Endothelial cell of umbilical vein (primary cell): ENCODE results near the gene CCDC9B. TPM values are rescaled to one million over a fixed set of nuclear protein-coding genes. Genes with fewer than 3 reads are reported as not detected.

Experiments used
- BruUV-seq: library from RNA; stranded (reverse); fragments of 400-500 nt; replicated peaks from 2 replicates; lab custom pipeline; 2021; lab: Mats Ljungman, UMichigan
- CTCF ChIA-PET: fragments of 300-600, 350-600 bp; sonication (Branson Sonifier 250); formaldehyde crosslinking; loops from one replicate; lab custom pipeline; 2021; ENCODE audit warnings: antibody characterized with exemption, inconsistent platforms; lab: Charles Lee
- POLR2A ChIA-PET: fragments of 300-600, 350-600 bp; sonication (Branson Sonifier 250); formaldehyde crosslinking; loops from one replicate; lab custom pipeline; 2021; ENCODE audit warnings: antibody characterized with exemption, inconsistent platforms; lab: Charles Lee
- DNase-seq: peaks from one replicate; pipeline ENCODE4 v3.0.0-alpha.2; 2011; ENCODE audit warnings: low read depth, low spot score
- FAIRE-seq: peaks from 2 replicates; lab custom pipeline; 2011; peaks lifted over from hg19 to GRCh38; lab: Jason Lieb, UNC
- H2AFZ ChIP-seq: 2 replicates; pipeline ENCODE4 v1.6.0; 2012; ENCODE audit warnings: low read depth, low read length, control low read depth, inconsistent platforms
- H3K27ac ChIP-seq: 2 replicates; pipeline ENCODE4 v1.5.1; 2011; ENCODE audit warnings: low read depth, mild to moderate bottlenecking, control low read depth, low read length, moderate library complexity; ENCODE audit not compliant: insufficient read depth
- H3K27me3 ChIP-seq, 2 experiments: 2 replicates each; pipeline versions ENCODE4 v1.6.0 to v1.6.1; 2011; ENCODE audit warnings: low read length in 2 of 2, mixed read lengths in 1 of 2; ENCODE audit not compliant: control insufficient read depth in 2 of 2, insufficient read depth in 2 of 2
- H3K36me3 ChIP-seq, 2 experiments: 2 replicates in 1 of 2; 3 replicates in 1 of 2; pipeline ENCODE4 v1.5.1; 2011; ENCODE audit warnings: low read length in 2 of 2, mild to moderate bottlenecking in 1 of 2, moderate library complexity in 1 of 2; ENCODE audit not compliant: control insufficient read depth in 2 of 2, insufficient read depth in 2 of 2; ENCODE audit errors: extremely low read depth in 1 of 2
- H3K4me1 ChIP-seq: 3 replicates; pipeline ENCODE4 v1.5.1; 2011; ENCODE audit warnings: mild to moderate bottlenecking, low read length; ENCODE audit not compliant: control insufficient read depth, insufficient read depth; ENCODE audit errors: extremely low read depth
- H3K4me2 ChIP-seq: 2 replicates; pipeline ENCODE4 v1.6.1; 2011; ENCODE audit warnings: low read length, control low read depth, mixed read lengths; ENCODE audit not compliant: insufficient read depth
- H3K4me3 ChIP-seq, 3 experiments: fragments of 200-600 bp in 1 of 3; sonication (generic), shearing (Covaris generic) in 1 of 3; replicated peaks in 1 of 3; 2 replicates each; pipeline ENCODE4 v1.5.1; 2011 to 2016; ENCODE audit warnings: control low read depth in 3 of 3, low read length in 3 of 3, mild to moderate bottlenecking in 2 of 3, inconsistent platforms in 1 of 3, low read depth in 1 of 3, moderate library complexity in 1 of 3; ENCODE audit not compliant: insufficient read depth in 1 of 3
- H3K79me2 ChIP-seq: 2 replicates; pipeline ENCODE4 v1.6.0; 2012; ENCODE audit warnings: low read length, inconsistent platforms; ENCODE audit not compliant: control insufficient read depth, insufficient read depth
- H3K9ac ChIP-seq: replicated peaks from 2 replicates; pipeline ENCODE3; 2011; ENCODE audit warnings: low read length, control low read depth; ENCODE audit not compliant: insufficient read depth; ENCODE audit errors: extremely low read depth
- H3K9me1 ChIP-seq: replicated peaks from 3 replicates; pipeline ENCODE4 v1.6.0; 2011; ENCODE audit warnings: mild to moderate bottlenecking, low read length; ENCODE audit not compliant: control insufficient read depth, insufficient read depth; ENCODE audit errors: extremely low read depth
- H3K9me3 ChIP-seq: replicated peaks from 2 replicates; pipeline ENCODE4 v1.5.1; 2012; ENCODE audit warnings: low read length, inconsistent platforms; ENCODE audit not compliant: control insufficient read depth, insufficient read depth
- H4K20me1 ChIP-seq: replicated peaks from 2 replicates; pipeline ENCODE3; 2011; ENCODE audit warnings: mild to moderate bottlenecking, low read length; ENCODE audit not compliant: control insufficient read depth, insufficient read depth; ENCODE audit errors: extremely low read depth
- CTCF ChIP-seq, 2 donors: IDR thresholded peaks; 1 replicate in 1 of 2; 2 replicates in 1 of 2; pipeline ENCODE4 v1.5.1; 2011; ENCODE audit warnings: low read length in 2 of 2, mild to moderate bottlenecking in 2 of 2, moderate library complexity in 2 of 2, control low read depth in 1 of 2, inconsistent platforms in 1 of 2, low read depth in 1 of 2; ENCODE audit not compliant: insufficient read depth in 1 of 2; ENCODE audit errors: extremely low read depth in 1 of 2
- EZH2 ChIP-seq: IDR thresholded peaks from 2 replicates; pipeline ENCODE4 v1.6.1; 2012; ENCODE audit warnings: borderline replicate concordance, low read depth, mild to moderate bottlenecking, moderate library complexity, low read length, inconsistent platforms; ENCODE audit not compliant: severe bottlenecking
- FOS ChIP-seq: IDR thresholded peaks from 2 replicates; pipeline ENCODE4 v1.6.1; 2011; ENCODE audit warnings: mild to moderate bottlenecking, low read length, moderate library complexity, borderline replicate concordance; ENCODE audit not compliant: insufficient read depth
- GATA2 ChIP-seq: IDR thresholded peaks from 2 replicates; pipeline ENCODE4 v1.7.0; 2011; ENCODE audit warnings: low read depth, mild to moderate bottlenecking, moderate library complexity, mixed read lengths, low read length; ENCODE audit not compliant: insufficient read length, insufficient read depth
- JUN ChIP-seq: IDR thresholded peaks from 2 replicates; pipeline ENCODE4 v1.6.1; 2011; ENCODE audit warnings: borderline replicate concordance, low read depth; ENCODE audit not compliant: insufficient read length, insufficient read depth
- MAX ChIP-seq: IDR thresholded peaks from 2 replicates; pipeline ENCODE4 v1.6.1; 2011; ENCODE audit not compliant: insufficient read depth, insufficient read length
- MYC ChIP-seq: IDR thresholded peaks from one replicate; pipeline ENCODE4 v1.6.1; 2011; ENCODE audit warnings: mild to moderate bottlenecking, low read depth, low read length
- POLR2A ChIP-seq: IDR thresholded peaks from 2 replicates; pipeline ENCODE4 v1.6.1; 2012; ENCODE audit warnings: low read depth, mild to moderate bottlenecking, control low read depth, low read length
- POLR2AphosphoS5 ChIP-seq: IDR thresholded peaks from 2 replicates; pipeline ENCODE4 v1.6.1; 2012; ENCODE audit warnings: low read depth, mild to moderate bottlenecking, control low read depth, low read length, moderate library complexity; ENCODE audit not compliant: insufficient read depth
- dilution Hi-C: fragments of 300-500 bp; cut with MboI; formaldehyde crosslinking; loops from one replicate; pipeline ENCODE4 v1.15.0; 2019; ENCODE audit warnings: low sequenced_read_pairs; ENCODE audit not compliant: extremely low pct_ligation_motif_present
- intact Hi-C: fragments of 100-400 bp; cut with micrococcal nuclease; formaldehyde crosslinking; loops from one replicate; pipeline ENCODE4 v1.10.0; 2022
- polyA plus RNA-seq, 4 experiments: library from polyadenylated mRNA; depleted of rRNA in 3 of 4; stranded (reverse) in 3 of 4; unstranded in 1 of 4; fragments of >200 nt; gene quantifications; 2 replicates each; pipeline versions ENCODE4 v1.2.1 to v1.2.3, GENCODE V29; 2011 to 2012; ENCODE audit warnings: missing spikeins in 1 of 4
- total RNA-seq: library from RNA; stranded (reverse); gene quantifications from 2 replicates; pipeline ENCODE4 v1.2.3, GENCODE V29; 2021

Gene CCDC9B
- total and polyA plus RNA-seq, 2 donors (not counting 3 experiments of a cell fraction or from before 2014, with no cell fraction given): 7.6 to 46.0 TPM

- no peaks in the 10 kb centered on the region for H4K20me1 ChIP-seq
- dilution Hi-C loops (no loop called here), intact Hi-C loops (no loop called here)
- CTCF ChIA-PET: interaction anchor here (0.7 to 9.4 kb wide), 2 partner anchors 20 to 62 kb away, joined by 4 to 60 read pairs; no protein-coding TSS in a partner anchor
- no TSS peak for BruUV-seq
- no peak overlapping the region for H2AFZ ChIP-seq
- H3K27ac ChIP-seq: no peak overlapping the region
- H3K79me2 ChIP-seq: no peaks in the 10 kb centered on the region
- no peaks in the 10 kb centered on the region for H3K9me1 ChIP-seq
- no peak for FAIRE-seq
- peaks cover 6 to 9% of the 10 kb centered on the region in 2 experiments for H3K27me3 ChIP-seq
- no peak overlapping the region for H3K4me3 ChIP-seq
- no peaks in the 10 kb centered on the region for H3K36me3 ChIP-seq
- H3K4me1 ChIP-seq: peaks cover 4% of the 10 kb centered on the region
- TF ChIP-seq EZH2 (no peak), POLR2AphosphoS5 (no peak), FOS (no peak), POLR2A (no peak), GATA2 (no peak), MYC (no peak), MAX (no peak), CTCF (IDR thresholded peaks at IDR 0.05; ENCODE audit: extremely low read depth in 1 of 2, insufficient read depth in 1 of 2, low read depth in 1 of 2, low read length in 2 of 2) (no peak), JUN (no peak)
- POLR2A ChIA-PET: no interaction called here
- H3K9ac ChIP-seq: no peak overlapping the region
- DNase-seq: no peak
- no peaks in the 10 kb centered on the region for H3K9me3 ChIP-seq
- H3K4me2 ChIP-seq: no peak overlapping the region
These were observed 22.9 kb upstream of the CCDC9B start for GRCh38 chr15:40363611-40364010.
